ENCODE results near the gene IL1R2. TPM values are rescaled to one million over a fixed set of nuclear protein-coding genes. Genes with fewer than 3 reads are reported as not detected.

Gene IL1R2
- total RNA-seq, 4 donors from 2014 or later = 12.2 to 207 (median 32.1) TPM

DNA sequence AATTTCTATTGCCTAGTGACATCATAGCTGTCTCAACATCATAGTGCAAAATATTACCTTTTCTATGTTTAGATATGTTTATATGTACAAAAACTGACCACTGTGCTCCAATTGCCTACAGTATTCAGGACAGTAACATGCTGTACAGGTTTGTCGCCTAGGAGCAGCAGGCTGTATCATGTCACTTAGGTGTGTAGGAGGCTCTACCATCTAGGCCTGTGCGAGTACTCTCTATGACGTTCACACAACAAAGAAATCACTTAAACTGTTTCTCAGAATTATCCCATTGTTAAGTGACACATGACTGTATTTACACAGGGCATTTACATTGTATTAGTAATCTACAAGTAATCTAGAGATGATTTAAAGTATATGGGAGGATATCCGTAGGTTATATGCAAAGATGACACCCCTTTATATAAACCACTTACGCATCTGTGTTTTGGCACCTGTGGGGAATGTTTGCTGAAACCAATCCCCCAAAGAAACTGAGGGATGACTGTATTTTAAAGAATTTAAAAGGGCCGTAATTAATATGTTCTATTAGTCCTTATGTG lies 24.7 kb downstream of the IL1R2 start:
- DNase-seq (ENCODE audit: low spot score) = no peak
- ATAC-seq (ENCODE audit: low FRiP score) = no peak
- TF ChIP-seq, protein P1, sequence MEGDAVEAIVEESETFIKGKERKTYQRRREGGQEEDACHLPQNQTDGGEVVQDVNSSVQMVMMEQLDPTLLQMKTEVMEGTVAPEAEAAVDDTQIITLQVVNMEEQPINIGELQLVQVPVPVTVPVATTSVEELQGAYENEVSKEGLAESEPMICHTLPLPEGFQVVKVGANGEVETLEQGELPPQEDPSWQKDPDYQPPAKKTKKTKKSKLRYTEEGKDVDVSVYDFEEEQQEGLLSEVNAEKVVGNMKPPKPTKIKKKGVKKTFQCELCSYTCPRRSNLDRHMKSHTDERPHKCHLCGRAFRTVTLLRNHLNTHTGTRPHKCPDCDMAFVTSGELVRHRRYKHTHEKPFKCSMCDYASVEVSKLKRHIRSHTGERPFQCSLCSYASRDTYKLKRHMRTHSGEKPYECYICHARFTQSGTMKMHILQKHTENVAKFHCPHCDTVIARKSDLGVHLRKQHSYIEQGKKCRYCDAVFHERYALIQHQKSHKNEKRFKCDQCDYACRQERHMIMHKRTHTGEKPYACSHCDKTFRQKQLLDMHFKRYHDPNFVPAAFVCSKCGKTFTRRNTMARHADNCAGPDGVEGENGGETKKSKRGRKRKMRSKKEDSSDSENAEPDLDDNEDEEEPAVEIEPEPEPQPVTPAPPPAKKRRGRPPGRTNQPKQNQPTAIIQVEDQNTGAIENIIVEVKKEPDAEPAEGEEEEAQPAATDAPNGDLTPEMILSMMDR (IDR thresholded peaks at IDR 0.05) = no peak

DNA sequence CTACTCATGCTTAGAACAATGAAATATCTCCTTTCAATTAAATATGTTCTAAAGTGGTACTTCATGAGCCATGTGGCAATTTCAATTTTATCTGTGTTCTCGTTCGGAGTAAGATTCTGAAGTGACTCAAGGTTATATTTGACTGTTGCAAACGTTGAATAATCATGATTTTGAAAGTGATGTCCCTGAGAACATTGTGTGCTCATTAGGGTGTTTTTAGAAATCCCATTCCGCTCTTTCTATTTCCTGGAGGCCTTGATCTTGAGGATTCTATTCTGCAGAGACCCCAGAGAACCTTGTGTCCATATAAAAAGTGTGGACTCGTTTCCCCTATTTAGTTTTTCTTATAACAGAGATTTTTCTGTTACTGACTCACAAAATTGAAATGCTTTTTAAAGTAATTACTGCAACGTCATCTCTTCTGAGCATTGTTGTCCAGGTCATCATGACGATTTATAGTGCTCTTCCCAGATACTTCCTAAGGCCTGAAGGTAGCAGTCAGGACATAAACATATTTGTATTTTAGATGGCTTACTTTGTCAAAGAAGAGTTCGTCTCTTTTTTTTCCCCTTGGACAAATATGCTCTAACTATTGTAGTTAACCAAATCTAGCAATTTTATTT lies 27.2 kb downstream of the IL1R2 start:
- no peak for ATAC-seq (ENCODE audit: low FRiP score)
- no peak for DNase-seq (ENCODE audit: low spot score)
- TF ChIP-seq, protein P1 (IDR thresholded peaks at IDR 0.05) = no peak

DNA sequence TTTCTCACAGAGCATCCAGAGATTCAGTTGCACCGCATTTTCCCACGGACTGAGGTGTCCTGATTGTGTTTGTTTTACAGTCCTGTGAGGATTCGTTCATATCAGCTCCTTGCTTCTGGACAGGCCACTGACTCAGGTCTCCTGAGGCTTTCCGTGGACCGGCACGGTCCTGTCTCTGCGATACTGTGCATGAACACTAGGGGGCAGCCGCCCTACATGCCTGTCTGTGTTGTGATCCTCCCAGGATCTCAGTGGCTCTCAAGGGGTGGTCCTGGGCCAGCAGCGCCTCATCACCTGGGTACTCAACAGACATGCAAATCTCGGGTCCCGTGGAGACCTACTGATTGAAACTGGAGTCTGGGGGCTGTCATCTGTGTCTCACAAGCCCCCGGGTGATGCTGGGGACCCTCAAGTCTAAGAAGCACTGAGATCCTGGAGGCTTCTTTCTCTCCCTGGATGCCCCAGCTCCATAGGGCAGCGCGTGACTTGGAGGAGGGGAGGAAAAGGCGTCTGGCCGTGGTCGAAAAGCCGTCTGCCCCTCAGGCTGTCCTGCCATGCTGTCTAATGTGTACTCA lies 28.9 kb downstream of the IL1R2 start:
- ATAC-seq (ENCODE audit: low FRiP score) = peak; percentile 95
- DNase-seq (ENCODE audit: low spot score) = peak; percentile 94
- TF ChIP-seq, protein P1 (IDR thresholded peaks at IDR 0.05) = peak in 2 of 3 donors; percentile 79 to 97

DNA sequence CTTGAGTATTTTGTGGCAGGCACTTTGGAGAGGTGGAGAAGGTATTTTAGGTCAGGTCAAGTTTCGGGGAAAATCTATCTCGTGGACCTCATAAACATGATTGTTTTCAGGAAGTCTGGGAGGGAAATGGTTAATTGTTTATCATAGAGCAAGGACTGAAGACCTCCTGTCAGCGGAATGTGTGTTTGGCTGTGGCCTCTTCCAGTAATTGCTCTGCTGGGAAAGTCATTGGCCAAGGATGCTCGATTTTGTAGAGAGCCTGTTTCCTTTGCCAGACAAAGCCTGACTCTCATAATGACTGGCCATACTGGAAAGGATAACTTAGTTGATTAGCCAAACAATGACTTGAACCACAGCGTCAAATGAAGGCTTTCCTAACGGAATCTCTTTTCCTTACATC lies 30.0 kb downstream of the IL1R2 start:
- TF ChIP-seq, protein P1 (IDR thresholded peaks at IDR 0.05) = no peak
- DNase-seq (ENCODE audit: low spot score) = no peak
- no peak for ATAC-seq (ENCODE audit: low FRiP score)

DNA sequence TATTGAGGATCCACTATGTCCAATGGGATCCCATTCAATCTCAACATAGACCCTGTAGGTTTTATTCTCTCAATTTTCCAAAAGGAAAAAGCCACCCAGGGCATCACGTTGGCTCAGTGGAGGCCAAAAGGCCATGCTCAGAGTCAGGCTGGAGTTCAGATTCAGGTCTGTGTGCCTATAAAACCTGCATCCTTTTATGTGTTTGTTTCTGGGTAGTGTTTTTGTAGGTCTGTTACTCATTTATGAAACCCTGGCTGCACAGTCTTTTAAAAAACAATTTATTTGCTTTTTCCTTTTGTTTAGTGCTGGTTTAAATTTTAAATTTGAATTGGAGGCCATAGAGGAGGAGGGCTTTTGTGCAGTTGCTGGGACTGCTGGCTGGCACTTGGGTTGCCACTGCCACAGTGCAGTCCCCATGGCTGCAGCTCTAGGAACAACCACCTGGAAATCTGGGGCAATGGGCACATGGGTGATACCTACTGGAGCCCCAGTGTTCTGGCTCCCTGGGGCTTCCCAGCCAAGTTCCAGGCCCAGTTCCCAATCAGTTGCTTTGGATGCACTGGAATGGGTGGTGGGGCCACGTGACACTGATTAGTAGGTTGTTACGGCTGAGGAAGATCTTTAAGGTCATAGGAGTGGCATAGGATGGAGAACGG lies 31.3 kb downstream of the IL1R2 start:
- ATAC-seq (ENCODE audit: low FRiP score) (no peak), DNase-seq (ENCODE audit: low spot score) (no peak)
- TF ChIP-seq, protein P1 (IDR thresholded peaks at IDR 0.05) = no peak

DNA sequence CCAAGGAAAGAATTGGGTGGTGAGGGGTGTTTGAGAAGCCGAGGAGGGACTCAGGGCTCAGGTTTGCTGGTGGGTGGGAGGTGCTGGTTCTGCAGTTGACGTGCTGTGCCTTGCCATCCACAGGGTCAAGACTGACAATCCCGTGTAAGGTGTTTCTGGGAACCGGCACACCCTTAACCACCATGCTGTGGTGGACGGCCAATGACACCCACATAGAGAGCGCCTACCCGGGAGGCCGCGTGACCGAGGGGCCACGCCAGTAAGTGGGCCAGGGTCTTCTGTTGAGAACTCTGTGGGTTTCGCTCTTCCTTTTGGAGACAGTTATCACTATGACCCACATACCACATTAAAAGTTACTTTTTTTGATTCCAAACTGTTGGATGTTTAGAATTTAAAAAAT lies 32.6 kb downstream of the IL1R2 start:
- ATAC-seq (ENCODE audit: low FRiP score) (no peak), DNase-seq (ENCODE audit: low spot score) (no peak)
- TF ChIP-seq, protein P1 (IDR thresholded peaks at IDR 0.05) = no peak

Measured in omental fat pad (tissue), 4 donors.